Measurements from ENCODE around the gene KLHDC7B.

DNA sequence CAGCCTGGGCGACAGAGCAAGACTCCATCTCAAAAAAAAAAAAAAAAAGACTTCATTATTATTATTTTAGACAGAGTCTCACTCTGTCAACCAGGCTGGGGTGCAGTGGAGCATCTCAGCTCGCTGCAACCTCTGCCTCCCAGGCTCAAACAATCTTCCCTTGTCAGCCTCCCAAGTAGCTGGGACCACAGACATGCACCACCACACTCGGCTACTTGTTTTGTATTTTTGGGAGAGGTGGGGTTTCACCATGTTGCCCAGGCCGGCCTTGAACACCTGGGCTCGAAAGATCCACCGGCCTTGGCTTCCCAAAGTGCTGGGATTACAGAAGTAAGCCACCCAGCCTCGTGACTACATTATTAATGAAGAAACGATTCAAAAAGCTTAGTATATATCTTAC lies 10.6 kb upstream of the KLHDC7B start:
- TF ChIP-seq, protein P1, sequence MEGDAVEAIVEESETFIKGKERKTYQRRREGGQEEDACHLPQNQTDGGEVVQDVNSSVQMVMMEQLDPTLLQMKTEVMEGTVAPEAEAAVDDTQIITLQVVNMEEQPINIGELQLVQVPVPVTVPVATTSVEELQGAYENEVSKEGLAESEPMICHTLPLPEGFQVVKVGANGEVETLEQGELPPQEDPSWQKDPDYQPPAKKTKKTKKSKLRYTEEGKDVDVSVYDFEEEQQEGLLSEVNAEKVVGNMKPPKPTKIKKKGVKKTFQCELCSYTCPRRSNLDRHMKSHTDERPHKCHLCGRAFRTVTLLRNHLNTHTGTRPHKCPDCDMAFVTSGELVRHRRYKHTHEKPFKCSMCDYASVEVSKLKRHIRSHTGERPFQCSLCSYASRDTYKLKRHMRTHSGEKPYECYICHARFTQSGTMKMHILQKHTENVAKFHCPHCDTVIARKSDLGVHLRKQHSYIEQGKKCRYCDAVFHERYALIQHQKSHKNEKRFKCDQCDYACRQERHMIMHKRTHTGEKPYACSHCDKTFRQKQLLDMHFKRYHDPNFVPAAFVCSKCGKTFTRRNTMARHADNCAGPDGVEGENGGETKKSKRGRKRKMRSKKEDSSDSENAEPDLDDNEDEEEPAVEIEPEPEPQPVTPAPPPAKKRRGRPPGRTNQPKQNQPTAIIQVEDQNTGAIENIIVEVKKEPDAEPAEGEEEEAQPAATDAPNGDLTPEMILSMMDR (IDR thresholded peaks at IDR 0.05; ENCODE audit: extremely low read depth in 1 of 2, insufficient read depth in 1 of 2, low read depth in 1 of 2, low read length in 2 of 2): no peak
- TF ChIP-seq POLR2A (IDR thresholded peaks at IDR 0.05; ENCODE audit: low read depth, low read length): no peak
- TF ChIP-seq MYC (IDR thresholded peaks at IDR 0.05; ENCODE audit: low read depth, low read length): no peak

Data from endothelial cell of umbilical vein (primary cell).